IMR-90 (cell line): ENCODE measurements around the gene EBF3. TPM values are rescaled to one million over a fixed set of nuclear protein-coding genes. Genes with fewer than 3 reads are reported as not detected.

Experiments used
- microRNA-seq, 2 experiments: library from miRNA; stranded (forward) in 1 of 2; unstranded in 1 of 2; fragments of 10-50 nt in 1 of 2; fragments of <30 nt in 1 of 2; gene quantifications in 1 of 2; microRNA quantifications in 1 of 2; one replicate each; pipeline versions ENCODE3 to v1.1.0; 2013 to 2020; ENCODE audit not compliant: insufficient read depth in 1 of 2, insufficient read length in 1 of 2, unreplicated experiment in 1 of 2
- polyA plus RNA-seq, 3 experiments: library from polyadenylated mRNA; depleted of rRNA; stranded (reverse); fragments of >200 nt; gene quantifications; 2 replicates each; pipeline ENCODE4 v1.2.3, GENCODE V29; 2012; ENCODE audit warnings: low replicate concordance in 1 of 3
- small RNA-seq, 5 experiments: library from RNA; depleted of rRNA; stranded (forward); fragments of <200 nt; gene quantifications; one replicate each; pipeline ENCODE3, GENCODE V24; 2012
- total RNA-seq: library from RNA; depleted of rRNA; stranded (reverse); fragments of >200 nt; gene quantifications from 2 replicates; pipeline ENCODE4 v1.2.3, GENCODE V29; 2012; rRNA removed

EBF3 gene
- total and polyA plus RNA-seq, 2 of the 4 experiments (the other 2 are of a cell fraction), result 0.36 to 0.70 TPM

Small RNAs within 50 kb of the gene (microRNA-seq; reads per million reads assigned to microRNA genes)
- not detected for gene AL354950.2 (ENCODE audit: insufficient read depth, insufficient read length)
- 0 reads per million in 2 experiments for gene MIR4297 (ENCODE audit: insufficient read depth in 1 of 2, insufficient read length in 1 of 2, unreplicated experiment in 1 of 2)

Small RNAs within 50 kb of the gene (small RNA-seq; reads per million reads assigned to genes)
- gene AL354950.2, result 0 reads per million in 5 experiments
- 0 reads per million in 5 experiments for gene MIR4297

Other genes with a start within 250 kb of the EBF3 start
- 0.36 and 0.56 TPM in 2 replicates for gene C10orf143, start 146.6 kb upstream of the EBF3 start, total RNA-seq
- 0.60 and 0.66 TPM in 2 replicates for gene C10orf143, start 146.6 kb upstream of the EBF3 start, polyA plus RNA-seq (2012; rRNA removed)
- 78.7 and 96.7 TPM in 2 replicates for gene GLRX3, start 172.1 kb upstream of the EBF3 start, total RNA-seq
- gene GLRX3, start 172.1 kb upstream of the EBF3 start, polyA plus RNA-seq (2012; rRNA removed), result 81.7 and 83.1 TPM in 2 replicates